H7 (cell line): Measurements from ENCODE around the gene SPATA31D3. TPM values are rescaled to one million over a fixed set of nuclear protein-coding genes. Genes with fewer than 3 reads are reported as not detected.

Experiments
- DNase-seq: peaks from one replicate; pipeline ENCODE4 v3.0.0; 2012
- H3K27me3 ChIP-seq: 2 replicates; pipeline ENCODE4 v1.6.0; 2011; ENCODE audit warnings: mild to moderate bottlenecking, low read length; ENCODE audit not compliant: control insufficient read depth, insufficient read depth
- H3K36me3 ChIP-seq: replicated peaks from 2 replicates; pipeline ENCODE4 v1.5.1; 2011; ENCODE audit warnings: low read length; ENCODE audit not compliant: control insufficient read depth, insufficient read depth
- H3K4me3 ChIP-seq: 2 replicates; pipeline ENCODE4 v1.5.1; 2011; ENCODE audit warnings: low read depth, mild to moderate bottlenecking, control low read depth, low read length, moderate library complexity; ENCODE audit not compliant: insufficient read depth
- total RNA-seq: library from RNA; depleted of rRNA; stranded (reverse); fragments of >200 nt; shearing (Covaris generic); gene quantifications from 2 replicates; pipeline ENCODE4 v1.2.3, GENCODE V29; 2014; rRNA removed

SPATA31D3 gene
- total RNA-seq, 1 experiment from 2014 or later: not detected

DNA sequence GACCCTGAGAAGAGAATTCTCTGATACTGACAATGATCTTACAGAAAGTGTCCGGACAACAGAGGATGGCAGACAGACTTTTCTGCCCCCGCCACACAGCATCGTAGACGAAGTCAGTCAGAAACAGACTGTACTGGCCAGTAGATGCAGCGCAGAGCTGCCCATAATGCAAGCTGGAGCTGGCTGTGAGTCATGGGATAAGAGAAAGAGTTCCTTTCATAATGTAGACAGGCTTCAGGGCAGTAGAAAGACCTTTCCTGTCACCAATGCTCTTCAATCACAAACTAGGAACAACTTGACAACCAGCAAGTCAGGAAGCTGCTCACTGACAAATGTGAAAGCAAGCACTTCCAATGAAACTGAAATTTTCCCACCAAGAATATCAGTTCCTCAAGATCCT, 50.4 kb downstream of the SPATA31D3 start:
- no peak for DNase-seq
- H3K4me3 ChIP-seq: no peak overlapping the region

More for the DNA sequence above, 50.4 kb downstream of the SPATA31D3 start:
- Histone ChIP-seq H3K27me3 (no peaks in the 10 kb centered on the region), H3K36me3 (no peaks in the 10 kb centered on the region)

Other genes with a start within 250 kb of the SPATA31D3 start
- gene SPATA31D4, start 15.1 kb upstream of the SPATA31D3 start, total RNA-seq: not detected in 2 replicates
- not detected in 2 replicates for gene SPATA31D1, start 45.3 kb downstream of the SPATA31D3 start, total RNA-seq